H7 (cell line): ENCODE data around the gene SOX14. TPM values are rescaled to one million over a fixed set of nuclear protein-coding genes. Genes with fewer than 3 reads are reported as not detected.
A peak's percentile ranks its signal among the peaks of the same experiment; 100 is the strongest.

ENCODE experiments used
- DNase-seq: peaks from one replicate; pipeline ENCODE4 v3.0.0; 2012
- H3K27me3 ChIP-seq: 2 replicates; pipeline ENCODE4 v1.6.0; 2011; ENCODE audit warnings: mild to moderate bottlenecking, low read length; ENCODE audit not compliant: control insufficient read depth, insufficient read depth
- H3K36me3 ChIP-seq: replicated peaks from 2 replicates; pipeline ENCODE4 v1.5.1; 2011; ENCODE audit warnings: low read length; ENCODE audit not compliant: control insufficient read depth, insufficient read depth
- H3K4me3 ChIP-seq: 2 replicates; pipeline ENCODE4 v1.5.1; 2011; ENCODE audit warnings: low read depth, mild to moderate bottlenecking, control low read depth, low read length, moderate library complexity; ENCODE audit not compliant: insufficient read depth
- total RNA-seq: library from RNA; depleted of rRNA; stranded (reverse); fragments of >200 nt; shearing (Covaris generic); gene quantifications from 2 replicates; pipeline ENCODE4 v1.2.3, GENCODE V29; 2014; rRNA removed

SOX14 gene
- total RNA-seq, 1 experiment from 2014 or later: 0.52 TPM

GRCh38 chr3:137772214-137772955 lies 8.3 kb downstream of the SOX14 start:
- Histone ChIP-seq H3K36me3 (no peaks in the 10 kb centered on the region), H3K27me3 (peaks cover 92% of the 10 kb centered on the region), H3K4me3 (no peak overlapping the region)
- DNase-seq: no peak

- no peak overlapping the region for H3K4me3 ChIP-seq
- H3K36me3 ChIP-seq: no peaks in the 10 kb centered on the region
- peaks cover 43% of the 10 kb centered on the region for H3K27me3 ChIP-seq
- no peak for DNase-seq
Observed at GRCh38 chr3:137778941-137779340, 14.8 kb downstream of the SOX14 start.

GRCh38 chr3:137787529-137787928 lies 23.4 kb downstream of the SOX14 start:
- Histone ChIP-seq H3K4me3 (no peak overlapping the region), H3K27me3 (no peaks in the 10 kb centered on the region), H3K36me3 (no peaks in the 10 kb centered on the region)
- DNase-seq: no peak

- DNase-seq: no peak
- Histone ChIP-seq H3K27me3 (no peaks in the 10 kb centered on the region), H3K4me3 (no peak overlapping the region), H3K36me3 (no peaks in the 10 kb centered on the region)
Observed at GRCh38 chr3:137789236-137789635, 25.1 kb downstream of the SOX14 start.

- Histone ChIP-seq H3K36me3 (no peaks in the 10 kb centered on the region), H3K27me3 (no peaks in the 10 kb centered on the region), H3K4me3 (no peak overlapping the region)
- peak; percentile 55 for DNase-seq
Observed at GRCh38 chr3:137792626-137793271, 28.6 kb downstream of the SOX14 start.

DNA sequence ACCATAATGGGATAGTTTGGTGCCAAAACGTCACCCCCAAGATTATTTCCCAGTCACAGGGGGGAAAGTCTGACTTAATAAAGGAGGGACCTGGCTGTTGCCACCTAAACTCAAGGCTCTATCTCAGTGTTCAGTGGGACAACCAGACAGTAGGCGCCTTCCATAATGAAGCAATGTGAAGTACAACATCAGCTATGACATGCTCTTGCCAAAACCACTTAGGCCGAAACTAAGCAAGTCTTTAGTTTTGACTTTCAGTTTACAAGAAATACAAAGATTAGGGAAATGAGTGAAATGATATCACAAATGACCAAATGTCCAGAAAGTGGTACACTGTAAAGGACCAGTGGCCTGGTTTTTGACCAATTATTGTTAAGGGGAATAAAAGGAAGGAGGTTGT lies 32.9 kb downstream of the SOX14 start:
- H3K27me3 ChIP-seq: no peaks in the 10 kb centered on the region
- H3K4me3 ChIP-seq: no peak overlapping the region
- no peaks in the 10 kb centered on the region for H3K36me3 ChIP-seq
- no peak for DNase-seq

DNA sequence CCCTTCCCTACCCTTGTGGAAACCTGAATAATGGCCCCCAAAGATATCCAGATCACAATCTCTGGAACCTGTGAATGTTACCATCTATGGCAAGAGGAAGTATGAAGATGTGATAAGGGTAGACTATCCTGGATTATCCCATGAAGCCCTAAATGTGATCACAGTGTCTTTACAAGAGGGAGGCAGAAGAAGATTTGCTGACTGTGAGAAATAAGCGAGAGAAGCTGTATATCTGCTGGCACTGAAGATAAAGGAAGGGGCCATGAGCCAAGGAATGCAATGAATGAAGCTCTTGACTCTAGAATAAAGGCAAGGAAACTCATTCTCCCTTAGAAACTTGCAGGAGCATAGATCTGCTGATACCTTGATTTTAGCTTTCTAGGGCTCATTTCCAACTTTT lies 39.1 kb downstream of the SOX14 start:
- DNase-seq: no peak
- no peaks in the 10 kb centered on the region for H3K27me3 ChIP-seq
- H3K36me3 ChIP-seq: no peaks in the 10 kb centered on the region
- H3K4me3 ChIP-seq: no peak overlapping the region

- H3K36me3 ChIP-seq: no peaks in the 10 kb centered on the region
- H3K27me3 ChIP-seq: no peaks in the 10 kb centered on the region
- peak; percentile 25 for DNase-seq
Observed at GRCh38 chr3:137807998-137808397, 43.9 kb downstream of the SOX14 start.

GRCh38 chr3:137809509-137809908 lies 45.4 kb downstream of the SOX14 start:
- H3K36me3 ChIP-seq: no peaks in the 10 kb centered on the region
- no peaks in the 10 kb centered on the region for H3K27me3 ChIP-seq
- no peak for DNase-seq
- H3K4me3 ChIP-seq: no peak overlapping the region

More at GRCh38 chr3:137807998-137808397, 43.9 kb downstream of the SOX14 start:
- H3K4me3 ChIP-seq: no peak overlapping the region

- Histone ChIP-seq H3K4me3 (no peak overlapping the region), H3K36me3 (no peaks in the 10 kb centered on the region), H3K27me3 (no peaks in the 10 kb centered on the region)
- DNase-seq: no peak
Observed at GRCh38 chr3:137812023-137812422, 47.9 kb downstream of the SOX14 start.

DNA sequence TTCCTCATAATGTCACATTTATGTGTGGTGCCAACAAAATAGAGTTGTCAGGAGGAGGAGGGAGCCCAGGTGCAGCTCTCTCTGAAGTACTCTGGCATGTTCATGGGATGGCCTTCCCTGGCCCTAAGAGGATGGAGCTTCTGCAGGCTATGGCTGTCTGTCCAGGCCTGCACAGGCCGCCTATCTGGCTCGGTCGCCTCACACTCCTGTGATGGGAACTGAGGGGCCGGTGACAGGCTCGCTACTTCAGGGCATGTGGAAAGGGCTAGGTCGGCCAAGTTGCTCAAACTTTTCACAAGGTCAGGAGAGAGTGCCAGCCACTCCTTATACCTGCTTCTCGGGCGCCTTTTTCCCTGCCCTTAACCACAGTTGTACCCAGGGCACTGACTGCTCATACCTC lies 51.1 kb downstream of the SOX14 start:
- Histone ChIP-seq H3K36me3 (no peaks in the 10 kb centered on the region), H3K4me3 (no peak overlapping the region), H3K27me3 (no peaks in the 10 kb centered on the region)
- no peak for DNase-seq

Other genes starting within 250 kb of the SOX14 start
- 0.14 TPM in 1 of 2 replicates, not detected in the other for gene CLDN18, start 245.8 kb downstream of the SOX14 start, total RNA-seq